Thoracic aorta (tissue), 2 donors: Measurements from ENCODE around the gene DNAH3. TPM values are rescaled to one million over a fixed set of nuclear protein-coding genes. Genes with fewer than 3 reads are reported as not detected.
"Not testable (repeated sequence)": the region's sequence is repeated elsewhere in the genome, so short reads cannot be mapped to it uniquely, and the experiment has no call there.

Experiments
- ATAC-seq: fragments of 150-250 bp; one replicate; pipeline ENCODE4 v1.8.0; 2017; ENCODE audit warnings: low read depth; ENCODE audit not compliant: insufficient number of reproducible peaks, low FRiP score
- DNase-seq: peaks from one replicate; pipeline ENCODE4 v3.0.0-alpha.2; 2020; ENCODE audit warnings: low spot score
- H3K27ac ChIP-seq, 2 donors: fragments of 200-600 bp; sonication (generic); 1 replicate in 1 of 2; 2 replicates in 1 of 2; pipeline ENCODE4 v1.5.1; 2016; ENCODE audit warnings: mild to moderate bottlenecking in 2 of 2, moderate library complexity in 2 of 2
- H3K27me3 ChIP-seq: fragments of 200-600 bp; sonication (generic); replicated peaks from 2 replicates; pipeline ENCODE4 v1.6.0; 2016; ENCODE audit warnings: mild to moderate bottlenecking; ENCODE audit not compliant: insufficient read depth
- H3K36me3 ChIP-seq: fragments of 200-600 bp; sonication (generic); one replicate; pipeline ENCODE4 v1.5.1; 2016
- H3K4me1 ChIP-seq, 2 donors: fragments of 200-600 bp; sonication (generic); 1 replicate in 1 of 2; 2 replicates in 1 of 2; pipeline versions ENCODE4 v1.5.1 to v1.6.0; 2016; ENCODE audit warnings: low read depth in 2 of 2, mild to moderate bottlenecking in 1 of 2; ENCODE audit not compliant: control insufficient read depth in 1 of 2
- H3K4me3 ChIP-seq: fragments of 200-600 bp; sonication (generic); 2 replicates; pipeline ENCODE4 v1.5.1; 2016; ENCODE audit warnings: mild to moderate bottlenecking
- H3K9me3 ChIP-seq: fragments of 200-600 bp; sonication (generic); 2 replicates; pipeline ENCODE4 v1.5.1; 2016
- CTCF ChIP-seq: fragments of 200-600 bp; sonication (generic); IDR thresholded peaks from one replicate; pipeline ENCODE4 v1.5.1; 2019; ENCODE audit warnings: antibody characterized with exemption
- total RNA-seq, 2 donors: library from RNA; depleted of rRNA; stranded (reverse); fragments of >200 nt; gene quantifications; one replicate each; pipeline versions ENCODE4 v1.1.0 to v1.2.3, GENCODE V29; 2016

Gene DNAH3
- total RNA-seq, 2 donors from 2014 or later: not detected

GRCh38 chr16:21101631-21102420 lies 48.8 kb downstream of the DNAH3 start:
- no peak for TF ChIP-seq CTCF
- no peaks in the 10 kb centered on the region for H3K36me3 ChIP-seq
- H3K27ac ChIP-seq: no peak overlapping the region
- no peak overlapping the region for H3K4me3 ChIP-seq
- no peak for DNase-seq
- H3K4me1 ChIP-seq: no peaks in the 10 kb centered on the region
- no peak for ATAC-seq
- no peaks in the 10 kb centered on the region for H3K9me3 ChIP-seq
- H3K27me3 ChIP-seq: no peaks in the 10 kb centered on the region

- Histone ChIP-seq H3K9me3 (no peaks in the 10 kb centered on the region), H3K27me3 (no peaks in the 10 kb centered on the region), H3K4me3 (no peak overlapping the region), H3K36me3 (no peaks in the 10 kb centered on the region), H3K27ac (no peak overlapping the region), H3K4me1 (no peaks in the 10 kb centered on the region)
- ATAC-seq (no peak), DNase-seq (no peak)
- TF ChIP-seq CTCF: no peak
Measured at GRCh38 chr16:21100447-21100846, 50.2 kb downstream of the DNAH3 start.

- ATAC-seq: no peak
- no peak for TF ChIP-seq CTCF
Measured at GRCh38 chr16:21097151-21097550, 53.5 kb downstream of the DNAH3 start.

GRCh38 chr16:21094719-21095118 lies 55.9 kb downstream of the DNAH3 start:
- not testable (repeated sequence) for H3K9me3 ChIP-seq, H3K36me3 ChIP-seq, ATAC-seq, DNase-seq, H3K4me1 ChIP-seq, H3K27me3 ChIP-seq, H3K27ac ChIP-seq, H3K4me3 ChIP-seq

More at GRCh38 chr16:21097151-21097550, 53.5 kb downstream of the DNAH3 start:
- Histone ChIP-seq H3K27me3 (no peaks in the 10 kb centered on the region), H3K4me3 (no peak overlapping the region), H3K27ac (no peak overlapping the region), H3K4me1 (no peaks in the 10 kb centered on the region), H3K9me3 (no peaks in the 10 kb centered on the region), H3K36me3 (no peaks in the 10 kb centered on the region)
- no peak for DNase-seq

- no peak overlapping the region for H3K27ac ChIP-seq
- no peak for DNase-seq
- no peaks in the 10 kb centered on the region for H3K27me3 ChIP-seq
- no peaks in the 10 kb centered on the region for H3K4me1 ChIP-seq
- no peaks in the 10 kb centered on the region for H3K36me3 ChIP-seq
- no peak overlapping the region for H3K4me3 ChIP-seq
- no peak for ATAC-seq
- H3K9me3 ChIP-seq: no peaks in the 10 kb centered on the region
- no peak for TF ChIP-seq CTCF
Measured at GRCh38 chr16:21092951-21093350, 57.7 kb downstream of the DNAH3 start.
